ENCODE data around the gene TKFC.

Gene TKFC

GRCh38 chr11:61332797-61333549, at the start of gene TKFC, which contains the start of gene DDB1:
TSS of gene TKFC (plus strand) at chr11:61333228. CDS start at chr11:61334729, 1,501 bp downstream.
TSS of gene DDB1 (minus strand) at chr11:61333105. CDS start at chr11:61332968, 137 bp downstream.
- peak; percentile 96 to 97 (median 97) for DNase-seq (ENCODE audit: low read depth in 2 of 3, low spot score in 1 of 3)

GRCh38 chr11:61283613-61284012, 49.4 kb upstream of the TKFC start:
- DNase-seq (ENCODE audit: low read depth in 2 of 3, low spot score in 1 of 3), result no peak

- DNase-seq (ENCODE audit: low read depth in 2 of 3, low spot score in 1 of 3), result no peak
Measured at GRCh38 chr11:61287338-61287977, 45.6 kb upstream of the TKFC start.

GRCh38 chr11:61290905-61291690, 41.9 kb upstream of the TKFC start:
- DNase-seq (ENCODE audit: low read depth in 2 of 3, low spot score in 1 of 3), result no peak

GRCh38 chr11:61292356-61292755, 40.7 kb upstream of the TKFC start:
- no peak for DNase-seq (ENCODE audit: low read depth in 2 of 3, low spot score in 1 of 3)

- DNase-seq (ENCODE audit: low read depth in 2 of 3, low spot score in 1 of 3), result peak; percentile 14 to 30 (median 24)
Measured at GRCh38 chr11:61293867-61294716, 38.9 kb upstream of the TKFC start.

GRCh38 chr11:61294717-61295595, 38.1 kb upstream of the TKFC start, which contains the start of gene VWCE:
TSS of gene VWCE (minus strand) at chr11:61295316. CDS start at chr11:61295037, 279 bp downstream.
- DNase-seq (ENCODE audit: low read depth in 2 of 3, low spot score in 1 of 3), result peak; percentile 53 to 64 (median 61)

- no peak for DNase-seq (ENCODE audit: low read depth in 2 of 3, low spot score in 1 of 3)
Measured at GRCh38 chr11:61295596-61295926, 37.5 kb upstream of the TKFC start.

GRCh38 chr11:61297341-61297740, 35.7 kb upstream of the TKFC start:
- DNase-seq (ENCODE audit: low read depth in 2 of 3, low spot score in 1 of 3), result no peak

GRCh38 chr11:61297746-61298145, 35.3 kb upstream of the TKFC start:
- no peak for DNase-seq (ENCODE audit: low read depth in 2 of 3, low spot score in 1 of 3)

GRCh38 chr11:61298663-61299244, 34.3 kb upstream of the TKFC start:
- DNase-seq (ENCODE audit: low read depth in 2 of 3, low spot score in 1 of 3), result no peak

GRCh38 chr11:61302550-61302949, 30.5 kb upstream of the TKFC start:
- DNase-seq (ENCODE audit: low read depth in 2 of 3, low spot score in 1 of 3), result no peak

GRCh38 chr11:61303725-61304124, 29.3 kb upstream of the TKFC start:
- DNase-seq (ENCODE audit: low read depth in 2 of 3, low spot score in 1 of 3), result no peak

GRCh38 chr11:61305417-61305816, 27.6 kb upstream of the TKFC start:
- DNase-seq (ENCODE audit: low read depth in 2 of 3, low spot score in 1 of 3), result no peak

GRCh38 chr11:61306221-61306620, 26.8 kb upstream of the TKFC start:
- no peak for DNase-seq (ENCODE audit: low read depth in 2 of 3, low spot score in 1 of 3)

GRCh38 chr11:61307354-61307753, 25.7 kb upstream of the TKFC start:
- DNase-seq (ENCODE audit: low read depth in 2 of 3, low spot score in 1 of 3), result no peak

GRCh38 chr11:61309141-61309540, 23.9 kb upstream of the TKFC start:
- DNase-seq (ENCODE audit: low read depth in 2 of 3, low spot score in 1 of 3), result no peak

- DNase-seq (ENCODE audit: low read depth in 2 of 3, low spot score in 1 of 3), result no peak
Measured at GRCh38 chr11:61309739-61310138, 23.3 kb upstream of the TKFC start.

- no peak for DNase-seq (ENCODE audit: low read depth in 2 of 3, low spot score in 1 of 3)
Measured at GRCh38 chr11:61310749-61311148, 22.3 kb upstream of the TKFC start.

- no peak for DNase-seq (ENCODE audit: low read depth in 2 of 3, low spot score in 1 of 3)
Measured at GRCh38 chr11:61315260-61315659, 17.8 kb upstream of the TKFC start.
